ENCODE data around the gene MFRP. TPM values are rescaled to one million over a fixed set of nuclear protein-coding genes. Genes with fewer than 3 reads are reported as not detected.
A peak's percentile ranks its signal among the peaks of the same experiment; 100 is the strongest.

The MFRP gene
- total RNA-seq, 1 donor from 2014 or later, result not detected

- Mint-ChIP-seq H3K9me3 (ENCODE audit: low read depth) (no peaks in the 10 kb centered on the region), H3K4me3 (ENCODE audit: unreplicated experiment) (no peak overlapping the region), H3K27ac (ENCODE audit: unreplicated experiment) (peak overlapping the region; percentile 49), H3K27me3 (ENCODE audit: low read depth) (no peaks in the 10 kb centered on the region), H3K36me3 (ENCODE audit: low read depth) (peaks cover 35% of the 10 kb centered on the region), H3K4me1 (ENCODE audit: low read depth) (peaks cover 20% of the 10 kb centered on the region)
- no peak for DNase-seq (ENCODE audit: low spot score)
- no peak for TF ChIP-seq CTCF (IDR thresholded peaks at IDR 0.05)
These were observed 47.8 kb downstream of the MFRP start for GRCh38 chr11:119298726-119299125.

DNA sequence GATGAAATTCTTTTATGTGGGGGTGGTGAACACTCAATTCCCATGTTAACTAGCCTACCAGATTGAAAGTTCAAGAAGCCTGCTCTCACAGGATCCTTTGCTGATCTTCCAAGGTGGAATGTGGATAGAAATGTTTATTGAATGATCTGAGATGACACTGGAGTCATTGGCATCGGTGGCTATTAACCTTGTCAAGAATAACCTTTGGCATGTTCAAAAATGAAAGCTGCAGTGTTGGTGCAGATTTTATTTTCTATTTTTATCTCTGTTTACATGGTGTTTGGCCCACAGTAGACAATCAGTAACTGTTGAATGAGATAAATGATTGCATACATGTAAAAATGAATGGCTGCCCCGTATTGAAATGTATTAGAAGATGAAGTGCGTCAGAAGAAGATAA is 48.6 kb downstream of the MFRP start:
- H3K27ac Mint-ChIP-seq (ENCODE audit: unreplicated experiment), result peak overlapping the region; percentile 86
- H3K4me1 Mint-ChIP-seq (ENCODE audit: low read depth), result peaks cover 20% of the 10 kb centered on the region
- H3K4me3 Mint-ChIP-seq (ENCODE audit: unreplicated experiment), result no peak overlapping the region
- no peaks in the 10 kb centered on the region for H3K27me3 Mint-ChIP-seq (ENCODE audit: low read depth)
- H3K36me3 Mint-ChIP-seq (ENCODE audit: low read depth), result peaks cover 31% of the 10 kb centered on the region
- no peaks in the 10 kb centered on the region for H3K9me3 Mint-ChIP-seq (ENCODE audit: low read depth)
- TF ChIP-seq CTCF (IDR thresholded peaks at IDR 0.05), result no peak
- no peak for DNase-seq (ENCODE audit: low spot score)

DNA sequence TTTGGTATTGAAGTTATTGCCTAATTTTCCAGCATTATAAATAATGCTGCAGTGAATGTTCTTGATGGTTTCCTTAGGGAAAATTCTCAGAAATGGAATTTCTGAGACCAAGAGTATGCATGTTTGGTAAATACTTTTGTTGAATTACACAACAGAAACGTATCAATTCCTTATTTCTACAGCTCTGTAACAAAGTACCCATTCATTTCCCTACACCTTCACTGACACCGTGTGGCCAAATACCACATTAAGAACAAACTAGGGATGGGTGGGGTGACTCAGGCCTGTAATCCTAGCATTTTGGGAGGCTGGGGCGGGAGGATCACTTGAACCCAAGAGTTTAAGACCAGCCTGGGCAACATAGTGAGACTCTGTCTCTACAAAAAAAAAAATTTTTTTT is 51.3 kb downstream of the MFRP start:
- Mint-ChIP-seq H3K9me3 (ENCODE audit: low read depth) (no peaks in the 10 kb centered on the region), H3K36me3 (ENCODE audit: low read depth) (peaks cover 27% of the 10 kb centered on the region), H3K27ac (ENCODE audit: unreplicated experiment) (no peak overlapping the region), H3K27me3 (ENCODE audit: low read depth) (no peaks in the 10 kb centered on the region), H3K4me1 (ENCODE audit: low read depth) (peaks cover 20% of the 10 kb centered on the region), H3K4me3 (ENCODE audit: unreplicated experiment) (no peak overlapping the region)
- TF ChIP-seq CTCF (IDR thresholded peaks at IDR 0.05), result peak; percentile 54
- DNase-seq (ENCODE audit: low spot score), result no peak

DNA sequence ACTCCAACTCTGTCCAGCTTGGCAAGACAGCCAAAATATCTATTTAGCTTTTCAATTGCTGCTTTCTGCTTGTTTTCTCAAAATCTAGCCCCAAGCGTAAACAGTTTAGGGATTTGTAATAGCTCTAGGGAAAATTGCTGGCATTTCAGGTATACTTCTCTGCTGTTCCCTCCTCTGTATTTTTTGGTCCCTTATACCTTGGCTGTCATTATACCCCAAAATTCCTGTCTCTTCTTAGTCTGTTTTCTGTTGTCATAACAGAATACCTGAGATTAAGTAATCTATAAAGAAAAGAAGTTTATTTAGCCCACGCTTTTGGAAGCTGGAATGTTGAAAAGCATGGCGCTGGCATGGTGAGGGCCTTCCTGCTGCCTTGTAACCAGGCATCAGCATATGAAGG is 53.0 kb downstream of the MFRP start:
- Mint-ChIP-seq H3K4me1 (ENCODE audit: low read depth) (peaks cover 13% of the 10 kb centered on the region), H3K36me3 (ENCODE audit: low read depth) (peaks cover 21% of the 10 kb centered on the region), H3K27ac (ENCODE audit: unreplicated experiment) (no peak overlapping the region), H3K4me3 (ENCODE audit: unreplicated experiment) (no peak overlapping the region), H3K27me3 (ENCODE audit: low read depth) (no peaks in the 10 kb centered on the region), H3K9me3 (ENCODE audit: low read depth) (no peaks in the 10 kb centered on the region)
- TF ChIP-seq CTCF (IDR thresholded peaks at IDR 0.05), result no peak
- no peak for DNase-seq (ENCODE audit: low spot score)

DNA sequence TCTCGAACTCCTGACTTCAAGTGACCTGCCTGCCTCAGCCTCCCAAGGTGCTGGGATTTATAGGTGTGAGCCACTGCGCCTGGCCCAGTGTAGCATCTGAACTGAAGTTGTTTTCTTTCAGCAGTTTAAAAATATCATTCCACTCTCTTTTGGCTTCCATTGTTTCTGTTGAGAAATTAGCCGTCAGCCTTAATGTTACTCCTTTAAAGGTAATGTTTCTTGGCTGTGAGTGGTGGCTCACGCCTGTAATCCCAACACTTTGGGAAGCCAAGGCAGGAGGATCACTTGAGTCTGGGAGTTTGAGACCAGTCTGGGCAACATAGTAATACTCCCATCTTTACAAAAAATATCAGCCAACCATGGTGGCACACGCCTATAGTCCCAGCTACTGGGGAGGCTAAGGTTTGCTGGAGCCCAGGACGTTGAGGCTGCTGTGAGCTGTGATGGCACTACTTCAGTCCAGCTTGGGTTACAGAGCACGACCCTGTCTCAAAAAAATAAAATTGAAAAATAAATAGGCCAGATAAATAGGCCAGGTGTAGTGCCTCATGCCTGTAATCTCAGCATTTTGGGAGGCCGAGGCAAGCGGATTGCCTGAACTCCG is 55.5 kb downstream of the MFRP start:
- peaks cover 20% of the 10 kb centered on the region for H3K36me3 Mint-ChIP-seq (ENCODE audit: low read depth)
- no peak for TF ChIP-seq CTCF (IDR thresholded peaks at IDR 0.05)
- H3K27ac Mint-ChIP-seq (ENCODE audit: unreplicated experiment), result no peak overlapping the region
- H3K27me3 Mint-ChIP-seq (ENCODE audit: low read depth), result no peaks in the 10 kb centered on the region
- H3K4me3 Mint-ChIP-seq (ENCODE audit: unreplicated experiment), result no peak overlapping the region
- H3K4me1 Mint-ChIP-seq (ENCODE audit: low read depth), result no peaks in the 10 kb centered on the region
- no peaks in the 10 kb centered on the region for H3K9me3 Mint-ChIP-seq (ENCODE audit: low read depth)
- no peak for DNase-seq (ENCODE audit: low spot score)

Small RNA genes within 50 kb of the gene (microRNA-seq; reads per million reads assigned to microRNA genes)
- not detected for gene MIR6756 (ENCODE audit: borderline number of aligned reads)

Other genes starting within 250 kb of the MFRP start
- gene DPAGT1, start 244.9 kb downstream of the MFRP start, total RNA-seq, result 37.0 to 58.2 TPM (median 41.2 TPM) in 3 replicates
- 11.8 to 13.2 TPM (median 12.1 TPM) in 3 replicates for gene C2CD2L, start 239.4 kb downstream of the MFRP start, total RNA-seq
- 16.9 to 22.9 TPM (median 21.9 TPM) in 3 replicates for gene HINFP, start 225.1 kb downstream of the MFRP start, total RNA-seq
- gene ABCG4, start 197.7 kb downstream of the MFRP start, total RNA-seq, result 0.80 to 2.5 TPM (median 2.0 TPM) in 3 replicates
- gene NLRX1, start 178.0 kb downstream of the MFRP start, total RNA-seq, result 13.0 to 20.1 TPM (median 19.2 TPM) in 3 replicates
- gene NHERF4, start 161.2 kb downstream of the MFRP start, total RNA-seq, result not detected in 3 replicates
- gene CBL, start 140.4 kb downstream of the MFRP start, total RNA-seq, result 17.8 to 25.8 TPM (median 25.5 TPM) in 3 replicates
- gene MCAM, start 29.6 kb downstream of the MFRP start, total RNA-seq, result 170 to 527 TPM (median 509 TPM) in 3 replicates
- gene RNF26, start 12.2 kb downstream of the MFRP start, total RNA-seq, result 22.8 to 26.0 TPM (median 24.3 TPM) in 3 replicates
- 16.2 to 67.2 TPM (median 67.1 TPM) in 3 replicates for gene C1QTNF5, start 5.8 kb downstream of the MFRP start, total RNA-seq
- gene USP2, start 35.0 kb upstream of the MFRP start, total RNA-seq, result 2.1 to 4.1 TPM (median 3.6 TPM) in 3 replicates
- gene THY1, start 76.5 kb upstream of the MFRP start, total RNA-seq, result 198 to 219 TPM (median 215 TPM) in 3 replicates